Measurements from ENCODE around the gene GALNT17.

Gene GALNT17

GRCh38 chr7:71710442-71710841, 578.5 kb downstream of the GALNT17 start:
- TF ChIP-seq CTCF (IDR thresholded peaks at IDR 0.05), result no peak

- no peak for TF ChIP-seq CTCF (IDR thresholded peaks at IDR 0.05)
Observed at GRCh38 chr7:71712653-71713180, 580.8 kb downstream of the GALNT17 start.

GRCh38 chr7:71716690-71717089, 584.7 kb downstream of the GALNT17 start:
- no peak for TF ChIP-seq CTCF (IDR thresholded peaks at IDR 0.05)

- TF ChIP-seq CTCF (IDR thresholded peaks at IDR 0.05), result no peak
Observed at GRCh38 chr7:71718563-71718962, 586.6 kb downstream of the GALNT17 start.

- TF ChIP-seq CTCF (IDR thresholded peaks at IDR 0.05), result no peak
Observed at GRCh38 chr7:71721742-71722141, 589.8 kb downstream of the GALNT17 start.

- no peak for TF ChIP-seq CTCF (IDR thresholded peaks at IDR 0.05)
Observed at GRCh38 chr7:71723859-71724258, 591.9 kb downstream of the GALNT17 start.

GRCh38 chr7:71727347-71727746, 595.4 kb downstream of the GALNT17 start:
- no peak for TF ChIP-seq CTCF (IDR thresholded peaks at IDR 0.05)

GRCh38 chr7:71731740-71732139, 599.8 kb downstream of the GALNT17 start:
- no peak for TF ChIP-seq CTCF (IDR thresholded peaks at IDR 0.05)
